ENCODE measurements around the gene RADIL. TPM values are rescaled to one million over a fixed set of nuclear protein-coding genes. Genes with fewer than 3 reads are reported as not detected.

The RADIL gene
- polyA plus RNA-seq, 3 donors = 1.3 to 2.1 (median 1.7) TPM

- no peak for DNase-seq (ENCODE audit: low read depth in 3 of 3, low spot score in 2 of 3)
Observed at GRCh38 chr7:4833691-4834600, 49.6 kb downstream of the RADIL start.

- no peak for DNase-seq (ENCODE audit: low read depth in 3 of 3, low spot score in 2 of 3)
Observed at GRCh38 chr7:4833176-4833575, 50.3 kb downstream of the RADIL start.

GRCh38 chr7:4832711-4833110 lies 50.8 kb downstream of the RADIL start:
- DNase-seq (ENCODE audit: low read depth in 3 of 3, low spot score in 2 of 3) = no peak

- no peak for DNase-seq (ENCODE audit: low read depth in 3 of 3, low spot score in 2 of 3)
Observed at GRCh38 chr7:4831723-4832495, 51.6 kb downstream of the RADIL start.

- DNase-seq (ENCODE audit: low read depth in 3 of 3, low spot score in 2 of 3) = peak in 1 of 3 donors; percentile 70
Observed at GRCh38 chr7:4830176-4830575, 53.3 kb downstream of the RADIL start.

- DNase-seq (ENCODE audit: low read depth in 3 of 3, low spot score in 2 of 3) = no peak
Observed at GRCh38 chr7:4828720-4829383, 54.7 kb downstream of the RADIL start.

GRCh38 chr7:4825081-4825480 lies 58.4 kb downstream of the RADIL start:
- no peak for DNase-seq (ENCODE audit: low read depth in 3 of 3, low spot score in 2 of 3)

- DNase-seq (ENCODE audit: low read depth in 3 of 3, low spot score in 2 of 3) = no peak
Observed at GRCh38 chr7:4824120-4824775, 59.3 kb downstream of the RADIL start.

GRCh38 chr7:4823441-4824119 lies 59.9 kb downstream of the RADIL start:
- no peak for DNase-seq (ENCODE audit: low read depth in 3 of 3, low spot score in 2 of 3)

GRCh38 chr7:4822677-4823076 lies 60.8 kb downstream of the RADIL start:
- no peak for DNase-seq (ENCODE audit: low read depth in 3 of 3, low spot score in 2 of 3)

- no peak for DNase-seq (ENCODE audit: low read depth in 3 of 3, low spot score in 2 of 3)
Observed at GRCh38 chr7:4820967-4821471, 62.5 kb downstream of the RADIL start.

- DNase-seq (ENCODE audit: low read depth in 3 of 3, low spot score in 2 of 3) = no peak
Observed at GRCh38 chr7:4820405-4820966, 63.0 kb downstream of the RADIL start.

- DNase-seq (ENCODE audit: low read depth in 3 of 3, low spot score in 2 of 3) = no peak
Observed at GRCh38 chr7:4819560-4820404, 63.7 kb downstream of the RADIL start.

GRCh38 chr7:4818000-4818794 lies 65.3 kb downstream of the RADIL start:
- DNase-seq (ENCODE audit: low read depth in 3 of 3, low spot score in 2 of 3) = no peak

- no peak for DNase-seq (ENCODE audit: low read depth in 3 of 3, low spot score in 2 of 3)
Observed at GRCh38 chr7:4817178-4817901, 66.2 kb downstream of the RADIL start.

GRCh38 chr7:4816419-4817080 lies 67.0 kb downstream of the RADIL start:
- DNase-seq (ENCODE audit: low read depth in 3 of 3, low spot score in 2 of 3) = no peak
